ENCODE measurements around the gene BID. TPM values are rescaled to one million over a fixed set of nuclear protein-coding genes. Genes with fewer than 3 reads are reported as not detected.

Gene BID
- total and polyA plus RNA-seq, 12 donors: 3.8 to 26.6 (median 10.6) TPM

- intact Hi-C loops (cut with DNase I): no loop called here
- H3K27me3 ChIP-seq: no peaks in the 10 kb centered on the region
- H3K4me3 ChIP-seq: no peak overlapping the region
- H3K27ac ChIP-seq: no peak overlapping the region
- no peak for TF ChIP-seq CTCF (IDR thresholded peaks at IDR 0.05)
- no peak for TF ChIP-seq POLR2A (IDR thresholded peaks at IDR 0.05)
- WGBS, 4 donors: 79 to 85% (median 81%) methylated on average over 10 of the region's 10 CpGs
- no peaks in the 10 kb centered on the region for H3K9me3 ChIP-seq (replicated peaks in 1 of 3)
- DNase-seq: no peak
- no peaks in the 10 kb centered on the region for H3K36me3 ChIP-seq (replicated peaks in 1 of 2)
- H3K4me1 ChIP-seq (replicated peaks in 1 of 2): peaks cover 0 to 6% of the 10 kb centered on the region in 2 donors
These were observed 1.7 kb upstream of the BID start for GRCh38 chr22:17775781-17776465.

GRCh38 chr22:17774926-17775685, 837 bp upstream of the BID start:
- TF ChIP-seq CTCF (IDR thresholded peaks at IDR 0.05): no peak
- TF ChIP-seq POLR2A (IDR thresholded peaks at IDR 0.05): no peak
- Histone ChIP-seq H3K36me3 (replicated peaks in 1 of 2) (no peaks in the 10 kb centered on the region), H3K4me1 (replicated peaks in 1 of 2) (peaks cover 0 to 6% of the 10 kb centered on the region in 2 donors), H3K9me3 (replicated peaks in 1 of 3) (no peaks in the 10 kb centered on the region), H3K27ac (no peak overlapping the region), H3K4me3 (no peak overlapping the region), H3K27me3 (no peaks in the 10 kb centered on the region)
- WGBS, 4 donors: 80 to 85% (median 82%) methylated on average over 20 to 27 of the region's 27 CpGs
- no peak for DNase-seq
- intact Hi-C loops (cut with DNase I): no loop called here

GRCh38 chr22:17773606-17774205, 563 bp downstream of the BID start:
- peak overlapping the region in 2 of 5 donors; percentile 62 to 75 for H3K27ac ChIP-seq
- DNase-seq: peak in 2 of 7 donors; percentile 29 to 36
- H3K4me1 ChIP-seq (replicated peaks in 1 of 2): peaks cover 0 to 6% of the 10 kb centered on the region in 2 donors
- TF ChIP-seq POLR2A (IDR thresholded peaks at IDR 0.05): no peak
- no peak for TF ChIP-seq CTCF (IDR thresholded peaks at IDR 0.05)
- H3K27me3 ChIP-seq: no peaks in the 10 kb centered on the region
- H3K36me3 ChIP-seq (replicated peaks in 1 of 2): no peaks in the 10 kb centered on the region
- 2 to 18% (median 6%) methylated on average over 13 to 46 of the region's 47 CpGs for WGBS, 4 donors
- H3K9me3 ChIP-seq (replicated peaks in 1 of 3): no peaks in the 10 kb centered on the region
- intact Hi-C loops (cut with DNase I): no loop called here
- H3K4me3 ChIP-seq: peak overlapping the region; percentile 18 to 95 (median 40)

GRCh38 chr22:17772958-17773605, 1.2 kb downstream of the BID start:
- peak in 1 of 7 donors; percentile 46 for DNase-seq

More at GRCh38 chr22:17772958-17773605, 1.2 kb downstream of the BID start:
- no peaks in the 10 kb centered on the region for H3K27me3 ChIP-seq
- peak overlapping the region in 1 of 4 donors; percentile 95 for H3K4me3 ChIP-seq
- TF ChIP-seq CTCF (IDR thresholded peaks at IDR 0.05): no peak
- no peak for TF ChIP-seq POLR2A (IDR thresholded peaks at IDR 0.05)
- 58 to 76% (median 65%) methylated on average over 11 to 18 of the region's 18 CpGs for WGBS, 4 donors
- intact Hi-C loops (cut with DNase I): no loop called here
- H3K4me1 ChIP-seq (replicated peaks in 1 of 2): peaks cover 0 to 6% of the 10 kb centered on the region in 2 donors
- H3K27ac ChIP-seq: no peak overlapping the region
- H3K9me3 ChIP-seq (replicated peaks in 1 of 3): no peaks in the 10 kb centered on the region
- H3K36me3 ChIP-seq (replicated peaks in 1 of 2): no peaks in the 10 kb centered on the region

Measured in adrenal gland (tissue), 12 donors.